ENCODE results near the gene RIPOR3.

DNA sequence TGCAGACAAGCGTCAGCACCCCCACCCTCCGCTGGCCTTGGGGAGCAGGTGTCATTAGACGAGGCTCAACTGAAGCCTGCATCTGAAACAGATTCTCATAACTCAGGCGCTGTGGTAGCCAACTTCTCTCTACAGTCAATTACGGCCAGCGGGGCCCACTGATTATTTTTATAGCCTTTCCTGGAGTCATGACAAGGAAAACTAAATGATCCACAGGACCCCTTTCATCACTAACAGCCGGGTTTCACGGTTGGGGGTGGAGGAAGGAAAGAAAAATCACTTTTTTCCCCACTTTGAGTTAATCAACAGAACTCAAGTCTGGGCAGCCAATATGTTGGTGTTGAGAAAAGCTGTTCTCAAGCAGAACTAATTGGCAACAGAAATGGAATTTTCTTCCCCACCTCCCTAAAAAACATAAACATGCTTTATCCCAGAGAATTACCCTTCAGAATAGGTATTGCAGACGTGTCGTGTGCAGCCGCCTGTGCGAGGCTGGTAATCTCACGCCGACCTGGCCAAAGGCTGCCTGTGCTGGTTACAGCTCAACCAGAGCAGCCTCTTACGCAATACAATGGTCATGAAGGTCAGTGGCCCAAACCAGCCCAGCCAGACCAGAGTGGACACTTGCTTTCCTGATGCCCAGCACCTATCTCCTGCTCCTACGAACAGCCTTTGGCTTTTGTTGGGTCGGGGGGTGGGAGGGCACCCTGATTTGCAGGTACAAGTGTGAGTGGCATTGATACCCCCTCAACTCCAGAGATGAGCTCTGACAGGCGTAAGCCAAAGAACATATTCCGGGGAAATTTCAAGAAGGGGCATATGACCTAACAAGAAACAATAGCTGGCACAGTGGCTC, 11.0 kb downstream of the RIPOR3 start:
- TF ChIP-seq CTBP1 (IDR thresholded peaks at IDR 0.05; ENCODE audit: borderline replicate concordance) (no peak), NFXL1 (CRISPR knock-in tag; IDR thresholded peaks at IDR 0.05) (no peak), ARNT (IDR thresholded peaks at IDR 0.05) (no peak), JUND (IDR thresholded peaks at IDR 0.05; ENCODE audit: borderline replicate concordance, low read depth, low read length) (no peak), JUND (tag; IDR thresholded peaks at IDR 0.05; ENCODE audit: borderline replicate concordance, low read depth, low read length) (no peak), RBM25 (IDR thresholded peaks at IDR 0.05; ENCODE audit: low read depth, low read length, severe bottlenecking) (no peak), EGR1 (conservative IDR thresholded peaks at IDR 0.05) (no peak), NFATC3 (IDR thresholded peaks at IDR 0.05) (no peak)

Measured in K562 (cell line).